Activated CD8-positive, alpha-beta memory T cell treated with anti-CD3 and anti-CD28 coated beads, Interleukin-2, amount 50 U/mL, for 48 hours (primary cell): Measurements from ENCODE around the gene KRT6C.
"Not testable (repeated sequence)": the region's sequence is repeated elsewhere in the genome, so short reads cannot be mapped to it uniquely, and the experiment has no call there.

Experiments used
- DNase-seq: peaks from one replicate; pipeline ENCODE4 v3.0.0-alpha.2; 2020

KRT6C gene

DNA sequence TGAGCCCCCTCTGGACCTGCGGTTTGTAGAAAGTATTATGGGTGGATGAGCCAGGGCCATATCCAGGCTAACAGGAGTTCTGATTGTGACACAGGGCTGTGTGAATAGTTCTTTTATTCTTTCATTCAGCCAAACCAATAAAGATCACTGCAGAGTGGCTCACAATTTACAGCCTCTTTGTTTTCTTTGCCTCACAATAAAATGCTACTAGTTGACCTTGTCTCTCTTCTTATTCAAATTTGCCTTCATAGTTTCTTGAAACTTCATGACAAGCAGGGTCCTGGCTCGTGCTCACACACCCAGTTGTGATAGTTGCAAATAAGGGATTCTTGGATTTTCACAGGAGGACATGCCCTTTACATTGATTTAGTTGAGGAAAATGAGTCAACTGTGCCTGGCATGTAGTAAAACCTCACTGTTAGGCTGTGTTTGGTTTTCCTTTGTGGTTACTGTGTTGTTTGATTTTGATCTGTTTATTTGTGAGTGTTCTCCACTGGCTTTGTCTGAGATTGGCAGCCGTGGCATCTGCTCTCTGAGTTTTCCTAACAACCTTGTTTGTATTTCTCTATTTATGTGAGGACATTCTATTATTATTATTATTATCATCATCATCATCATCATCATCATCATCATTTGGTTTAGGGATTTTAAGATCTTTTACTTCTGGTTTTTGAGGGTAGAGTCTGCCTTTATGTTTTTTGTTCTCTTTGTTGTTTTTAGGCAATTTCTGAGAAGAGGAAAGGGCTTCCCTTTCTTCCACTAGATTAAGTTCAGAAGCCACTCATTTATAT lies 19.0 kb downstream of the KRT6C start:
- no peak for DNase-seq

DNA sequence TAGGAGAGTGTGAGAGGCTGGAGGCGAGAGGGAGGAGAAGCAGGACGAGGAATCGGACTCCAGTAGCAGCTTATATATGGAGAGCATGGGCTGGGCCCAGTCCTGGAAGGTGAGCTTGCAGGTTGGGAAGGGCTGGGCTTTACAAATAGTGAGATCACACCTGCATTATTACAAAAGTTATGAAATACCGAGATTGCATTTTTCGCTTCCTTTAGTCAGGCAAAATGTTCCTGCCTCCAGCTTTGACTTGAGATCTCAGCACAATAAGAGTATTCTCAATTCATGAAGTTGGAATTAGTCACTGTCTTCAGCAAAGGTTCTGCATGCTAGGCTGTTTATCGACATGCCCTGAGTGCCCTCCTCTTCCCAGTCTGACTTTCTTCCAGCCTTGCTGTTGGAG lies 21.5 kb downstream of the KRT6C start, which contains the start of gene KRT6B:
TSS of gene KRT6B (minus strand) at position 46 of the 400 bp plus-strand sequence. CDS start 68 bp downstream, outside the sequence.
- DNase-seq: no peak

DNA sequence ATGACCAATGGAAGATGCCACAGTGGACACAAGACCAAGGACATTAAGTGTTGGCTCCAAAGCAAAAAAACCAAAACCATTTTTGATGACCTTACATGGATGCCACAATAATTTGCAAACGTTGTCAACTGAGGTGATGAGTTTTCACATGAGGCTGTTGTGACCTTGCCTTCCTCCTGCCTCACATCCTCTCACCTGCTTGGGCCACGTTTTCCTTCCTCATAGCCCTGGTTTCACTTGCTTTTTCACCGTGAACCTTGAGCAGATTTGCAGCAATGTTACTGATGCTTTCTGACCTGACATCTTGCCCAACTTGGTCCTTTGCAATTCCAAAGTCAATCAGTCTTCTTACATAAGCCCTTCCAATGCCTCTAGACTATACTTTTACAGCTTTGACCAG lies 25.4 kb downstream of the KRT6C start:
- no peak for DNase-seq

DNA sequence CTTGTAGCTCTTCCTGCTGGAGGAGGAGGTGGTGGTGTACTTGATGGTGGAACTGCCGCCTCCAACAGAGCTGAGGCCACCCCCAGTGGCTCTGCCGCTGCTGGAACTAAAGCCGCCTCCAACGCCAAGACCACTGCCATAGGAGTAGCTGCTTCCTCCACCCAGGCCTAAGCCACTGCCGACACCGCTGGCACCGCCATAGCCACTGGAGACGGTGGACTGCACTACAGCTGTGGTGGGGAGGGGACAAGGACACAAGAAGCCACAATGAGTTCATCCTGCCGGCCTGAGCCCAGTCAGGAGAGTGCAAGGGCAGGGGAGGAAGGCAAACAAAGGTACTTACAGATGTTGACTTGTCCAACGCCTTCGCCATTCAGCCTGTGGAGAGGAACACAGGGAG lies 26.4 kb downstream of the KRT6C start:
- not testable (repeated sequence) for DNase-seq

DNA sequence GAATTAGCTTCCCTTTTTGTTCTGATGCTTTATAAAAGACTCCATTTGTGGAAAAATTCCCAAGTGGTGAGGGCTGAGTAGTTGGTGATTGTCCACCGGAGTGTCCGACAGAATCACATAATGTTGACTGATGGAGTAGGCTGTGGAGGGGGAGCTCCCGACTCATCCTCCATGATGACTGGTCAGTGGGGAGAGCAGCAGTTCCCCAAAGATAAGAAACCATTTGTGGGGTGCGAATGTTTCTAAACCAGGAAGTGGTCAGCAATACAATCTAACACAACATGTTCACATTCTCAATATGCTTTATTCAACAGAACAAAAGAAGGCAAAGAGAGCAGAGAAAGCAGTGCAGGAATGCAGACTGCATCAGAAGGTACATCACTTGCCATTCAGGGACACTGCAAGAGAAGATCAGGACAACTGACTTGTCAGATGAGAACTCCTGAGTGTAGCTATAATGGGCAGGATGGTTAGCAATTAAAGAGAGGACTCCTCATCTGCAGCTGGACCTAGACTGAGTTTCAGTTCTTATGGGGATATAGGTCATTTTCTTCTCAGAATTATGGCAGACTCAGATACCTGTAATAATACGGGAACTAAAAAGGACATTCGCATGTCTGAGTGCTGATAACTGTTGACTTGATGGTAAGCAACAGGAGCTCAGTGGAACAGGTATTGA lies 27.1 kb downstream of the KRT6C start:
- no peak for DNase-seq

DNA sequence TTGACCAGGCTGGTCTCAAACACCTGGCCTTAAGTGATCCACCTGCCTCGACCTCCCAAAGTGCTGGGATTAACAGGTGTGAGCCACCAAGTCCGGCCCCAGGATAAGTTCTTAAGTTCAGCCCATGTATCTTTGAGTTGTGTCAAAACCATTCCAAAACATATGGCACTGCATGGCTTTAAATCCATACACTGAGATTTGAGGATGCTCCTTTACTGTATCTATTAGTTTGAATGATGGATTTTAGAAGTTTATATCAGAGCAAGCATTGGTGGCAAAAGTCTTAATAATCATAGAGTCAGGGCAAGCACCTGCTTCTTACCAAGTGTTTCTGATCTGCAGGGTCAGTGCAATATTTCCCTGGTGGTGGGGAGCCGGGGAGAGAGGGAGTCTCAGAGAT lies 27.7 kb downstream of the KRT6C start:
- DNase-seq: no peak

DNA sequence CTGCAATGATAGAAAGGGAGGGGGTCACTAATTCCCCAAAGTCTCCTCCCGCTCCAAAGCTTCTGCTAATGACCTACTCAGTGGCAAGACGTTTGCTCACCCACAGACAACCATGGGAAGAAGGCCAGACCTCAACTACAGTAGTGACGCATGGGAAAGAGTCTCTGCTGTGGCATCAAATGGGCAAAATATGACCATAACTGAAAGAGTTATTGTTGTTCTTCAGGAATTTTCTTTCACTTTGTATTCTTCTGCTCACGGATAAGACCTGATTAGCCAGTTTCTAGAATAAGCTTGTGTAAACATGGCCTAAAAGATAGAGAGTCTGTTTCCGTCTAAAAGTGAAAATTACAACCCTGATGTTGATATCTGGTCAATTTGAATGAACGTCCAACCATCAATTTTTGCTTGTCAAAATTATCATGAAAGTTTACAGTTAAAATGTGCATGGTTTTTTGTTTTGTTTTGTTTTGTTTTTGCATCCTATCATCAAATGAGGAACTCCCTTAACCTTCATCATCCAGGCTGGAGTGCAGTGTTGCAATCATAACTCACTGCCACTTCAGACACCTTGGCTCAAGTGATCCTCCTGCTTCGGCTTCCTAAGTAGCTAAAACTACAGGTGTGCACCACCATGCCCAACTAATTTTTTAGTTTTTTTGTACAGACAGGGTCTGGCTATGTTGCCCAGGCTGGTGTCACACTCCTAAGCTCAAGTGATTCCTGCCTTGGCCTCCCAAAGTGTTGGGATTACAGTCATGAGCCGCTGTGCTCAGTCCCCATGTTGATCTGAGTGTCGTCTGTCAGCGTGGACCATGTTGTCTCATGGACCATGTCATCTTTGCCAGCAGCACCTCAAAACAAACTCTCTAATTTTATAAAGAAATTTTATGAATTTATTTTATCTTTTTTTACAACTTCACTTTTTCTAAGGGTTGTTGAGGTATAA lies 28.7 kb downstream of the KRT6C start:
- no peak for DNase-seq

DNA sequence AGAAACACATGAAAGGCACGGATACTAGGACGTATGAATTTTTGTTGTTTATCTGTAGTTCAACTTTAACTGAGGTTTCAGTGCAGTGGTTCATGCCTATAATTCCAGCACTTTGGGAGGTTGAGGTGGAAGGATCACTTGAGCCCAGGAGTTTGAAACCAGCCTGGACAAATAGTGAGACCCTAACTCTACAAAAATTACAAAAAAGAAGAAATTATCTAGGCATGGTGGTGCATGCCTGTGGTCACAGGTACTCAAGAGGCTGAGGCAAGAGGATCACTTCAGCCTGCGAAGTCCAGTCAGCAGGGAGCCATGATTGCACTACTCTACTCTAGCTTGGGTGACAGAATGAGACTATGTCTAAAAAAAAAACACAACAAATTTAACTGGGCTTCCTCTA lies 29.6 kb downstream of the KRT6C start:
- no peak for DNase-seq

DNA sequence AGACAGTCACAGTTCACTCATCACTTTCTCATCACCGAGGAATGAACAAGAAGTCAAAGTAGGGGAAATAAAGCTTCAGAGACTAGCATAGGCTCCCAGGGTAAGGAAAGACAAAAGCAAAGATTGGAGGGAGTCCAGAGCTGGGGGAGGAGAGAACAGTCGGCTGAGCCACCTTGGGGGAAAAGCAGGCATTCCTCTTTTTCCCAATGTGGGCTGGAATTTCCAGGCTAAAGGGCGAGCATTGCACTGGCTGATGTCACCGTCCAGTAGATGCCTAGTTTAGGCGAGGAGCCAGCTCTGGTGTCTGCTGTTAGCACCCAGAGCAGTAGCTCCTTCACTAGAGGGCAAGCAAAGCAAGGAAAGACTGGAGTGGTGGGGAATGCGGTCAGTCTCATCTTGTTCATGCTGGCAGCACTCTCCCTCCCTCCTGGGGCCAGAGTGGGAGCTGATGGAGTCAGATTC lies 31.0 kb downstream of the KRT6C start:
- no peak for DNase-seq

DNA sequence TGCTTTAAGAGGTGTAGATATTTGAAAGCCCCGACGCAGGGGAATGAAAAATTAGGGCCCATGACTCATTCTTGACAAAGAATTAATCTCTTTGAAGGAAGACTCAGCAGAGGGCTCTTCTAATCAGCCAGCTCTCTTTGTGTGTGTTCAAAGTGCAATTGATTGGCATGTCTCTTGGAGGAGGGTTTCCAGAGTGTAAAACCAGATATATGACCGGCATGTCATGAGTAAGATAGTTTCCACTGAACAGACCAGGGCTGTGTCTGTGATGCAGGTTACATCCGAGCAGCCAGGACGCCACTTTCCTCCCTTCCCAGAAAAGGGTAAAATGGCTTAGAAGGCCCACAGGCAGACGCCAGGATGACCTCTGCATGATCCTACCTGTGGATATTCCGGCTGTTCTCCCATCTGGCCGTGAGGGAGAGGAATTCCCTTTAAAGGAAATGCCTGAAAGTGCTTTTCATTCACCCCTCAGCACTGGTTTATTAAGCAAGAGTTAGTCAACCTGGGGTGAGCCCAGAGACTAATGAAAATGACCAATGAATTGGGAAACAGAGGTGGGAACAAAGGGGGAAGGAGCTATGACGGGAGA lies 32.2 kb downstream of the KRT6C start:
- DNase-seq: no peak

DNA sequence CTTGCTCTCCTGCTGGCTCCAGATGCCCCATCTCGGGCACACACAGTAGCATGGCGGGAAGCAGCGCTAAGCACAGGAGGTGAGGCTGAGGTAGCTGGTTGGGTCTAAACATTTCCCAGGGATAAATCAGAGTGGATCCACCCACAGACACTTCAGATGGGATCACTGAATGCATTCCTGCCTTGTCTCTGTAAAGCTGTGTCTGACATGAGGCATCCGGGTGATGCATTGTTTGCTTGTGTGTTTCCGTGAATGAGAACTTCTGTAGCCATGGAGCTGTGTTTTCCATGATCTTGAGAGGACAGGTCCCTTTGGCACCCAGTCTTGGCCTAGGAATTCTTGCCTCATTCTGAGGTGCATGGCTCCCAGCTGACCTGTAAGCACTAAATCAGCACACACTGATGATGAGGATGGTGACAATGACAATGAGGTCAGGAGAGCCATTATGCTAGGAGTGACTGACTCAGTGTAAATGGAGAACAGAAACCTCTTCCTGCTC lies 32.7 kb downstream of the KRT6C start:
- DNase-seq: no peak

DNA sequence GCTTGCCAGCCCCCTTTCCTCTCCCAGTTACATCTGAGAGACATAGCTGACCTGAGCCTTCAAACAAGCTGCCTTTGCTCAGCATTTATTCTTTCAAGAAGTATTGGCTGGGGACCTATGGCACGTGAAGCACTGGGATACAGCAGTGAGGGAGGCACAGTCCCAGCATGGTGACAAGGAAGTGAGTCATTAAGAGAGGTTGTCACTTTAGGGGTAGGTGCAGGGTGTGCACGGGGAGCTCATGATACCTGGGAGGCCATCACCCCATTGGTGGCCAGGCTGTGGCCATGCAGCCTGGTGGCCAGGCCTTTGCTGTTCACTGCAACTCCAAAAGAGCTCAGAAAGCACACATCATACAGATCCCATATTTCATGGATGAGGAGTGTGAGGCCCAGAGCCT lies 33.8 kb downstream of the KRT6C start:
- DNase-seq: no peak

DNA sequence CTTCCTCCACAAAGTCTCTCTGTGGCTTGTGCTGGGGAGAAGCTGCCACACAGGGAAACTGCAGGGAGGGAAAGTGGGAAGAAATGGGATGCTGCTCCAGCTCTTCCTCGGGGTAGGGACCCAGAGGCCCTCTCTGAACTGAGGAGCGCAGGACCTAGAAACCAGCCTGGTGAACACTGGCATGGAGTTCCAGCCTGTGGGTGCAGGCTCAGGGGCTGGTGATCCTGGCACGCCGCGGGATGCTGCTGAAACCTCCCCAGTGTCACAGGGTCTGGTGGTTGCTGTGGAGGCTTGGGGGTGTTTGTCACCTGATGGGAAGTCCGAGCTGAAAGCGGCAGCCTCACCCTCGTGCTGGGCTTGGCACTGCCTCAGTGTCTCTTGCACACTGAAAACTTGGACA lies 34.2 kb downstream of the KRT6C start:
- DNase-seq: no peak

DNA sequence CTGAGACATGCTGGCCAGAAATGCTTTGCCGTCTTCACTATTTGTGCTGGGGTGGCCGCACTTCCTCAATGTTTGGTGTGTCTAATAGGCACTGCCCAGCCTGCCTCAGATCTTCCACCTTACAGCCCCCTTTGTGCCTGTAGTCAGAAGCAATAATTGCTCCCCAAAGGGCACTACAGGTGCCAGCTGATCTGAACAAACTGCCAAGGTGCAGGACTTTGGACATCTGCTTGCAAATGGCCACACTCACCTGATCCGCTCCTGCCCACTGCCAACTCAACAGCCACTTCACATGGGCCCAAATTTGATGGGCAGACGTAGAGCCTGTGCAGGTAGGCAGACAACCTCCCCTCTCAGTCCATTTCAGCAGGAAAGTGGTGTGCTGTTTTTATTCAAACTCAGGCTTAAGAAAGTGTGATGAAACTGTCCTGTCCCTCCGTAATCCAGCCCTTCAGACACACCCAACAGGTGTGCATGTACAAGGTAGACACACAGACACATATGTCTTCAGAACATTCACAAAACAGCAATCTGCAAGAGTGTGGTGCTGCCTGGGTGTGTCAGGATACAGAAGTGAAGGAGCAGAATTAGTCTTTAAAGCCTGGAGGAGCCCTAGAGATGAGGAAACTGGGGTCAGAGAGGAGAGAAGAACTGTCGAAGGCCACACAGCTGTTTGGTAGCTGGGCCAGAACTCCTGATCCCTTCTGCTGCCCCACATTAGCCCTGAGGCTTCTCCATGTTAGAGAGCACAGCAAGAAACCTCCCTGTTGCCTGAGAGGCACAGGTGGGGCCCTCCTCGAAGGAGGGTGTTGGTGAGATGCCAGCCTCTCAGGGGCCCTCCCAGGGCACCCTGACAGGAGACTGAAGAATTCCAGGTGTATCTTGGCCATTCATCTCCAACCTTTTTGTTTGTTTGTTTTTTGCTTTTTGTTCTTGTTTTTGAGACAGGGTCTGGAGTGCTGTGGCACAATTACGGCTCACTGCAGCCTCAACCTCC lies 35.0 kb downstream of the KRT6C start:
- no peak for DNase-seq

DNA sequence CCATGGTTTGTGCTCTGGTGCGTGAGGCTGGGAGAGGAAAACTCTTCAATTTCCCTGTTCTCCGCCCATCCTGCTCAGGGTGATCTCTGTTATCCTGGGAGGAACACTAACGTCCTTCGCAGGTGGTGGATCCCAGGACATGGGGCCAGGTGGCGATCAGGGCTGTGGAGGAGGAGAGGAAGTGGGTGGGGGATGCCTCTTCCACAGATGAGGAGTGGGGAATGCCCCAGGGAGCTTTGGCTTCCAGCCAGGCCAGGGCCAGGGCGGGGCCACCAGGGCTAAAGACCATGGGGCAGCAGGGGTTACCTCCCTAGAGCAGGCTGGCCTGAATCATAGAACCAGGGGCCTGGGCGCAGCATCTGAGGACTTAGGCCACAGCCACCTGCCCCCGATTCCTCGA lies 36.1 kb downstream of the KRT6C start:
- DNase-seq: no peak

DNA sequence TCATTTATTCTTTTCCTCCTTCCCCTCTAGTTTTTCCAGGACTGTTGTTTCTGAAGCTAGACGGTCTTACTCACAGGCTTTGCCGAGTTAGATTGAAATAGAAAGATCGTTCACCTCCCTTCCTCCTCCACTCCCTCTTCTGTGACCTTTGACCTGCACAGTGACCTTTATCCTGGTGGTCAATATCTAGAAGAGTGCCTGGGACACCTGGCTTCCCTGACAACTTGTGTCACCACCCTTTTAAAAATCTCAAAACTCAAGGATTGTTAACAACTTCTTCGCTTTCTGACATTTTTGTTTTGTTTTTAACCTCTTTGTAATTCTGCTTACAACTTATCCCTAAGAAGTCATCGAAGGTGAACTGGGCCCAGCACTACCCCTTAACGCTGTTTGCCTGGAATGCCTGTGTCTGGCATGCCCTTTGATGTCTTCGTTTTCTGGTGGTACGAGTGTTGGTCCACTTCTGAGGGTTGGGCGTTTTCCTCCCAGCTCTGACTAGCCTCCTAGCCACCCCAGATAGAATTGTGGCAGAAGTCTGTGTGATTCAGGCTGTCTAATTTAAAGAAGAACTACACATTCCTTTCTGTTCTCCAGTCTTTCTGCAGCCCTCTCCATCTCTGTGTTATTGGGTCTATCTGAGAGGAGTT lies 36.7 kb downstream of the KRT6C start:
- no peak for DNase-seq

DNA sequence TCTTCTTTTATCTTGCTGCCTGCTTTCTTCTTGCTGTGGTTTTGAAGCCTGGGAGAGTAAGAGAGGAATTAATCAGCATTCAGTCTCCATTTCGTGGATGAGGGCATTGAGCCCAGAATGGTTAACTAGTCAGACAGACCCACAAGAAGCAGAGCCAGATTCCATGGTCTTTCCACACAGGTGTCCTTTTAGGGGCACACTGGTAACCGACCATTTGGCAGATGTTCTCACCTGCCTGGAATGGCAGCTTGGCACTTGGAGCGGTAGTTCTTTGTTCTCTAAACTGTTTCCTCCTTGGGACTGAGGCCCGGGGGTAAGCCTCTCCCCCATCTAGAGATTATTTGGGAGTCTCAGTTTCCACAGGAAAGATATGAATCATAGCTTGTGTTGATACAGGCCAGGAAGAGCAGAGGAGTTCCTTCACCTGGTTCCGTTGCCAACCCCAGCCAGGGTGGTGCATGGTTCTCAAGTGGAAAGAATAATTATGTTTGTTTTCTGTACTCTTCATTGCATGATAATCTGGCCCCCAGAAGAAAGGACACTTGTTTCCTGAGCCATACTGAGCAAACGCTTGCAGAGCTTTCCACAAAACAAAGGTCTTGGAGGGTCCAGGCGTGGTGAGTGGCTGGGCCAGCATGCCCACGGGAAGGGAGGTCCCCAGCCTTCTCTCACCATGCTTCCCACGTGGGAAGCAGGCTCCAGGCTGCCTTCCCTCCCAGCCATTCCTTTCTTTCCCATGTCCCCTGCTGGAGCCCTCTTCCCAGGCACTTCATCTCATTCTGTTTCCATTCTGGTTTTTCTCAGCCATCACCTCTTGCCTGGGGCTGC lies 37.4 kb downstream of the KRT6C start:
- no peak for DNase-seq

DNA sequence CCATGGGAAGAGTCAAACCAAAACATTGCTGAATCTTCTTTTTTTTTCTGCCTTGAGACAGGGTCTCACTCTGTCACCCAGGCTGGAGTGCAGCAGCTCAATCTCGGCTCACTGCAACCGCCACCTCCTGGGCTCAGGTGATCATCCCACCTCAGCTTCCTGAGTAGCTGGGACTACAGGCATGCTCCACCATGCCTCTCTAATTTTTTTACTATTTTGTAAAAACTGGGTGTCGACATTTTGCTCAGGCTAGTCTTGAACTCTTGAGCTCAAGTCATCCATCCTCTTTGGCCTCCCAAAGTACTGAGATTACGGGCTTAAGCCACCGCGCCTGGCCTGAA lies 38.0 kb downstream of the KRT6C start:
- no peak for DNase-seq

DNA sequence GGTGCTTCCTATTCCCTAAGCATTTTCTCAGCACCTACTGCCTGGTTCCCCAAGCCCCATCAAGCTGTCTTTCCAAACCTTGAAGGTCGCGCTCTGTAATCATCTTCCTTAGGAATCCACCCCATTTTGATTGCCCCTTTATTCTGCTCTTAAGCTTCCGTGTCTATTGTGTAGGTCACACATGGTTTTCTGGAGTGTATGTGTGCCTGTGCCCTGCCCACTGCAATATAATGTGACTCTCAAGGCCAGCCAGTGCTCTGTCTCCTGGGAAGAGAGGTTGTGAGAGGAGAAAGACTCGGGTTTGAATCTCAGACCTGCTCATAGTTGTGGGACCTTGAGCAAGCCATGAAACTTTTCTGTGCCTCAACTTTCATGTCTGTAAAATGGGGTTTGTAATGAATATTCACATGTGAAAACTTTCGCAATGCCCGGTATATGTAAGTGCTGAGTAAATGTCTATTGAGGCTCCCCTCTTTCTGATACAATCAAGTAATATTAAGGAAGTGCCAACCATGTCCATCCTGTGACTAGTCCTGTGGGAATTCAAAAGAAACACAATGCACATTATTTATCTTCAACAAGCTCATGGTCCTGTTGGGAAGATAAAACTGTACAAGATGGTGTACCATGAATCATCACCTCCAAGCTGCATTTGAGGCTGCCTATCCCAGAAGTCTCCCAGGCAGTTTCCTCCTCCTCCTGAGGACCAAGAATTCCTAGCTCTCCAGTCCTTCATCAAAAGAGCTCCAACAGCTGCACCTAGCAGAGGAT lies 38.7 kb downstream of the KRT6C start:
- no peak for DNase-seq
